Tibial artery (tissue), 4 donors: ENCODE data around the gene PPY.

Source experiments
- DNase-seq, 2 donors: peaks; one replicate each; pipeline ENCODE4 v3.0.0-alpha.2; 2019
- H3K27ac ChIP-seq, 2 donors: fragments of 200-600 bp; sonication (generic) in 1 of 2; 1 replicate in 1 of 2; 2 replicates in 1 of 2; pipeline ENCODE4 v1.5.1; 2018 to 2019; ENCODE audit warnings: mild to moderate bottlenecking in 1 of 2
- H3K27me3 ChIP-seq, 2 donors: fragments of 200-600 bp; sonication (generic) in 1 of 2; one replicate each; pipeline versions ENCODE4 v1.5.1 to v1.6.0; 2016 to 2019
- H3K36me3 ChIP-seq, 3 donors: fragments of 200-600 bp; sonication (generic) in 2 of 3; one replicate each; pipeline ENCODE4 v1.5.1; 2016 to 2019; ENCODE audit warnings: mild to moderate bottlenecking in 2 of 3
- H3K4me1 ChIP-seq, 4 donors: fragments of 200-600 bp; sonication (generic) in 2 of 4; 1 replicate in 3 of 4; 2 replicates in 1 of 4; pipeline ENCODE4 v1.5.1; 2016 to 2019
- H3K4me3 ChIP-seq, 2 donors: fragments of 200-600 bp; sonication (generic) in 1 of 2; 1 replicate in 1 of 2; 2 replicates in 1 of 2; pipeline ENCODE4 v1.5.1; 2018 to 2019; ENCODE audit warnings: mild to moderate bottlenecking in 2 of 2
- H3K9me3 ChIP-seq, 3 donors: fragments of 200-600 bp; sonication (generic) in 1 of 3; one replicate each; pipeline ENCODE4 v1.5.1; 2016 to 2019
- intact Hi-C: fragments of 100-400 bp; cut with DNase I; formaldehyde crosslinking; loops from one replicate; pipeline ENCODE4 v1.15.0; 2023; ENCODE audit warnings: low total_unique reads
- TF ChIP-seq, protein P1 (sequence below), 2 experiments: fragments of 200-600 bp in 1 of 2; fragments of 450-650 bp in 1 of 2; IDR thresholded peaks; one replicate each; pipeline ENCODE4 v1.5.1; 2017 to 2019; ENCODE audit warnings: antibody characterized with exemption in 2 of 2, mild to moderate bottlenecking in 1 of 2, moderate library complexity in 1 of 2

PPY gene, protein sequence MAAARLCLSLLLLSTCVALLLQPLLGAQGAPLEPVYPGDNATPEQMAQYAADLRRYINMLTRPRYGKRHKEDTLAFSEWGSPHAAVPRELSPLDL

DNA sequence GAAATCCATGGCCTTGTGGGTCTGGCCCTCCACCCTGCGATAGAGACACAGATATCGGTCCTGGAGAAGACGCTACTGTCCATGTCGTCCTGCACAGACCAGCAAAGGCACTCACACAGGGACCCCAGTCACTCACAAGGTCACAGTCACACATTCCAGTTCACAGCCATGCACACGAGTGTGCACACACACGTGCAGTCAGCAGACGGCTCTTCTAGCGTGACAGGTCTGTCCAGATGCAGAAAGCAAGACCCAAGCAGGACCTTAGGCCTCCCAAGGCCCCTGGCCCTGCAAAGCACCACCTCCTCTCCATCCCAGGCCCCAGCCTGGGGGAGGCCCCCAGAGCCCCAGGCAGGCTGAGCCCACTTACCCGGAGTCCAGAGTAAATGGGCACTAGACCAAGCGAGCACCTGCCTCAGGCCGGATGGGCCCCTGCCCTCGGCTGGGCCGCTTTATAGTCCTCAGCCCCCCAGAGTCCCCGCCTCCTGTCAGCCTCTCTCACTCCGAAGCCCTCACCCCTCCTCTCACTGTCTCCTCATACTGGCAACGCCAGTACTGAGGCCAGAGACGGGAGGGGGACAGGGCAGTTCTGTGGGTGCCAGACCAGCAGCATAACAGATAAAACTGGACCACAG is at the start of gene PPY:
Gene PPY (minus strand): TSS at position 426 of the 635 bp plus-strand sequence. CDS start 822 bp downstream, outside the sequence.
- Histone ChIP-seq H3K4me1 (peaks cover 0 to 8% (median 8%) of the 10 kb centered on the region in 4 donors), H3K27ac (no peak within 1 kb of the TSS), H3K36me3 (no peaks in the 10 kb centered on the region), H3K9me3 (no peaks in the 10 kb centered on the region), H3K4me3 (no peak within 1 kb of the TSS), H3K27me3 (peaks cover 0 to 32% of the 10 kb centered on the region in 2 donors)
- intact Hi-C loops, result loop anchor here (10.0 kb wide), 2 partner anchors 67 to 103 kb away; no protein-coding TSS in a partner anchor
- TF ChIP-seq, protein P1, sequence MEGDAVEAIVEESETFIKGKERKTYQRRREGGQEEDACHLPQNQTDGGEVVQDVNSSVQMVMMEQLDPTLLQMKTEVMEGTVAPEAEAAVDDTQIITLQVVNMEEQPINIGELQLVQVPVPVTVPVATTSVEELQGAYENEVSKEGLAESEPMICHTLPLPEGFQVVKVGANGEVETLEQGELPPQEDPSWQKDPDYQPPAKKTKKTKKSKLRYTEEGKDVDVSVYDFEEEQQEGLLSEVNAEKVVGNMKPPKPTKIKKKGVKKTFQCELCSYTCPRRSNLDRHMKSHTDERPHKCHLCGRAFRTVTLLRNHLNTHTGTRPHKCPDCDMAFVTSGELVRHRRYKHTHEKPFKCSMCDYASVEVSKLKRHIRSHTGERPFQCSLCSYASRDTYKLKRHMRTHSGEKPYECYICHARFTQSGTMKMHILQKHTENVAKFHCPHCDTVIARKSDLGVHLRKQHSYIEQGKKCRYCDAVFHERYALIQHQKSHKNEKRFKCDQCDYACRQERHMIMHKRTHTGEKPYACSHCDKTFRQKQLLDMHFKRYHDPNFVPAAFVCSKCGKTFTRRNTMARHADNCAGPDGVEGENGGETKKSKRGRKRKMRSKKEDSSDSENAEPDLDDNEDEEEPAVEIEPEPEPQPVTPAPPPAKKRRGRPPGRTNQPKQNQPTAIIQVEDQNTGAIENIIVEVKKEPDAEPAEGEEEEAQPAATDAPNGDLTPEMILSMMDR (IDR thresholded peaks at IDR 0.05), result no peak
- no peak for DNase-seq

DNA sequence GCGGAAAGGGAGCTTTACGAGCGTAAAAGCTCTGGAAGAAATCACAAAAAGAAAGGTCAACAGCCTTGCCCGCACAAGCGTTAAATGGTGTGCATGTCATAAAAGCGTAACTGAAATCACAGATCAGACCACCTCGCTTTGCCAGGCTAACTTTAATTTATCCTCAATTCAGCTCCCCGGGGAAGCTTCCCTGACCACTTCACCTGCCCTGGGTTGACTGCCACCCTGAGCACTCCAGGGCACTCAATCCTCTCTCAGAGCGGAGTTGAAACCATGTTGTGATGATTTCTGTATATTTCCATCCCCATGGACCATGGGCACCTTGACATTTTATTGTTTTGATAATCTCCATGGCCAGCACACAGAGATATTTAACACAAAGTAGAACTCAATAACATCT is 46.0 kb upstream of the PPY start:
- intact Hi-C loops, result no loop called here
- peaks cover 0 to 10% (median 9%) of the 10 kb centered on the region in 4 donors for H3K4me1 ChIP-seq
- H3K4me3 ChIP-seq, result no peak overlapping the region
- no peak overlapping the region for H3K27ac ChIP-seq
- DNase-seq, result no peak
- H3K9me3 ChIP-seq, result no peaks in the 10 kb centered on the region
- peaks cover 0 to 66% of the 10 kb centered on the region in 2 donors for H3K27me3 ChIP-seq
- no peaks in the 10 kb centered on the region for H3K36me3 ChIP-seq
- TF ChIP-seq, protein P1 (IDR thresholded peaks at IDR 0.05), result no peak

DNA sequence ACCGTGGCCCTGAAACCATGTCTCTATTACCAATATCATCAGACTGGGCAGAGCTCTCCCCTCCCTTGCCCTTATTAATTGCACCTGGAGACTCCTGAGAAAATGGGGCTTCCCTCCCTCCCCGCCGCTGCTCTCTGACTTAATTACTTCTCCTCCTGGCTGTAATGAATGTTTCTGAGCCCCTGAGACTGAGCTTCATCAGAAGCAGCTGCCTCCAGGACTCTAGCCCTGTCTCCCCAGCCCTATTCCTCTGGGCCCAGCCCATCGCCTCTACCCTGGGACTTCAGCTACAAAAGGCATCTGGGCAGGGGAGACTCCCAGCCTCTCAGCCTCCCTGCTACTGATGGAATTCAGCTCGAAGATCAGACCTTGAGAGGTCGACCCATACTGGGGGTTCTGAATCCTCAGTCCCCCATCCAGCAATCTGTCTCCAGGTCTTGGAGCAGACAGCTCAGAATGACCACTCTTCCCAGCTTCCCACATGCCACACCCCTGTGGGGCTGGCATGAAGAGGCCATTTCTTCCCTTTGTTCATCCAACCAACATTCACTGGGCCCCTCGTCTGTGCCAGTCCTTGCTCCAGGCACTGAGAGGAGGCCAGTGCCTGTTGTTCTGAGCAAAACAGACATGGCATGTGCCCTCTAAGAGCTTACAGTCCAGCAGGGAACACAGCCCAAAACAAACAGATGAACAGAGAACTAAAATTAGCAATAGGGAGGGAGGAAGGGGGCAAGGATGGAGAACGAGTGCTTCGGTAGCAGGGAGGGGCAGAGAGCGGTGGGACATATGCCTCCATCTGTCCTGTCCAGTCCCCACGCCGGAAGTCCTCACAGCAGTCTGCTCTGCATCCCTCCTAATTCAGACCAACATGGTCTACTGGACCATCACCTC is 45.1 kb upstream of the PPY start:
- intact Hi-C loops, result no loop called here
- no peak overlapping the region for H3K4me3 ChIP-seq
- TF ChIP-seq, protein P1 (IDR thresholded peaks at IDR 0.05), result no peak
- DNase-seq, result no peak
- no peak overlapping the region for H3K27ac ChIP-seq
- peaks cover 0 to 11% (median 10%) of the 10 kb centered on the region in 4 donors for H3K4me1 ChIP-seq
- H3K27me3 ChIP-seq, result peaks cover 0 to 70% of the 10 kb centered on the region in 2 donors
- H3K36me3 ChIP-seq, result no peaks in the 10 kb centered on the region
- no peaks in the 10 kb centered on the region for H3K9me3 ChIP-seq

DNA sequence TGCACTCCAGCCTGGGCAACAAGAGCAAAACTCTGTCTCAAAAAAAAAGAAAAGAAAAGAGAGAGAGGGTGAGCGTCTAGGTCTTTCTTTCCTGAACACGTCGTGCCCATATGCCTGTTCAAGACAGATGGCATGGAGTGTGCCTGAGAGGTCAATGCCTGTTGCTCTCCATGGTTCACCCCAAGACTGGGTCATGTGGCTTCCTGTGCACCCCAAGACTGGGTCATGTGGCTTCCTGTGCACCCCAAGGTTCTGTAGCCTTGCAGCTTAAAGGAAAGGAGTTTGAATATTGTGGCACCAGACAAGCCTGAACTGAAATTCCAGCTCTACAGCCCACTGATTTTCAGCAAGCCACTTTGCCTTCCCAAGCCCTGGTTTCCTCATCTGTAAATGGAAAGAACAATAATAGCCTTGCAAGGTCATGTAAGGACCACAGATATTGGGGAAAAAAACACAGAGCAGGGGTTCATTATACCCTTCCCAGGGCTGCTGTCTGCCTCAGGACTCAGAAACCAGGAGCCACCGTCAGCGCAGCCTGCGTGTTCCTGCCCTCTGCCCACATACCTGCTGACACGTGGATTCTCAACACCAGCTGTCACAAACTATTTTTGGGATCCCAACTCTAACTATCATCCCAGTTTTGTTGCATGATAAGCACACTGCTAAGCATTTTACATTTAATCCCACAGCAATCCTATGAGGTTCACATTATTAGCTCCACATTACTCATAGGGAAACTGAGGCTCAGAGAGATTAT is 44.1 kb upstream of the PPY start:
- Histone ChIP-seq H3K27ac (no peak overlapping the region), H3K4me3 (no peak overlapping the region), H3K9me3 (no peaks in the 10 kb centered on the region), H3K27me3 (peaks cover 0 to 75% of the 10 kb centered on the region in 2 donors), H3K4me1 (peaks cover 0 to 11% (median 10%) of the 10 kb centered on the region in 4 donors), H3K36me3 (no peaks in the 10 kb centered on the region)
- DNase-seq, result no peak
- intact Hi-C loops, result no loop called here
- TF ChIP-seq, protein P1 (IDR thresholded peaks at IDR 0.05), result no peak

DNA sequence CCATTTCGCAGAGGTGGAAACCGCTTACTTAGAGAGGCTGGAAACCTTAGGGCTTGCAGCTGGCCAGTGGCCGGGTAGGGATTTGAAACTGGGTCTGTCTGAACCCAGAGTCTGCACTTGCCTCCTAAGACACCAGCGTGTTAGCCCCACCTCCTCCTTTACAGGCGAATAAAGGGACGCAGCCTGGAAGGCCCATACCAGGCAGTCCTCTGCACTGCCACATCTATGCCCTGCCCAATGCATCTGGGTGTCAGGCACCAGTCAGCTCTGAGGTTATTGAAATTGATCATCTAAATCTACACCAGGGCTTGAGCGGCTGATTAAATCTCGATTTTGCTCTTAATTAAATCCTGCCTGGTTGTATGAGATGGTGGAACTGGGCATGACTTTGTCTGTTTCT is 42.2 kb upstream of the PPY start:
- H3K4me3 ChIP-seq, result no peak overlapping the region
- DNase-seq, result no peak
- intact Hi-C loops, result no loop called here
- TF ChIP-seq, protein P1 (IDR thresholded peaks at IDR 0.05), result no peak
- H3K27ac ChIP-seq, result no peak overlapping the region
- H3K4me1 ChIP-seq, result peaks cover 0 to 11% (median 10%) of the 10 kb centered on the region in 4 donors
- H3K9me3 ChIP-seq, result no peaks in the 10 kb centered on the region
- H3K36me3 ChIP-seq, result no peaks in the 10 kb centered on the region
- H3K27me3 ChIP-seq, result peaks cover 0 to 72% of the 10 kb centered on the region in 2 donors
